Measurements from ENCODE around the gene AGRP.

- TF ChIP-seq CTCF (IDR thresholded peaks at IDR 0.05 in 8 of 11, conservative IDR thresholded peaks at IDR 0.05 in 3 of 11) (no peak), POLR2AphosphoS5 (IDR thresholded peaks at IDR 0.05) (no peak)
Observed at GRCh38 chr16:67518676-67519075, 35.3 kb upstream of the AGRP start.

Measured in spleen (tissue), 7 donors.